MM.1S (cell line): Measurements from ENCODE around the gene ARCN1.

Experiments
- DNase-seq: peaks from one replicate; pipeline ENCODE4 v3.0.0-alpha.2; 2015
- H2AFZ ChIP-seq: fragments of 300-600 bp; sonication (generic); 2 replicates; pipeline ENCODE4 v1.6.0; 2016; ENCODE audit warnings: antibody characterized with exemption, low read length
- H3F3A ChIP-seq: fragments of 300-600 bp; sonication (generic); 2 replicates; pipeline ENCODE4 v1.6.1; 2016; ENCODE audit warnings: mild to moderate bottlenecking, antibody characterized with exemption, low read length, moderate library complexity, mixed read lengths; ENCODE audit not compliant: insufficient read depth
- H3K27ac ChIP-seq: fragments of 300-600 bp; sonication (generic); 2 replicates; pipeline ENCODE4 v1.5.1; 2016; ENCODE audit warnings: mild to moderate bottlenecking, low read length
- H3K27me3 ChIP-seq: fragments of 300-600 bp; sonication (generic); replicated peaks from 2 replicates; pipeline ENCODE4 v1.6.0; 2016; ENCODE audit warnings: low read length; ENCODE audit not compliant: insufficient read depth
- H3K36me3 ChIP-seq: fragments of 300-600 bp; sonication (generic); replicated peaks from 2 replicates; pipeline ENCODE4 v1.6.1; 2016; ENCODE audit warnings: mild to moderate bottlenecking, low read length, mixed read lengths; ENCODE audit not compliant: insufficient read depth
- H3K4me1 ChIP-seq: fragments of 300-600 bp; sonication (generic); 2 replicates; pipeline ENCODE4 v1.6.1; 2016; ENCODE audit warnings: low read length, mixed read lengths
- H3K4me2 ChIP-seq: fragments of 300-600 bp; sonication (generic); 2 replicates; pipeline ENCODE4 v1.6.0; 2016; ENCODE audit warnings: low read depth, low read length
- H3K4me3 ChIP-seq: fragments of 300-600 bp; sonication (generic); 2 replicates; pipeline ENCODE4 v1.5.1; 2016; ENCODE audit warnings: low read length, mixed read lengths
- H3K79me2 ChIP-seq: fragments of 300-600 bp; sonication (generic); 2 replicates; pipeline ENCODE4 v1.6.1; 2016; ENCODE audit warnings: mixed run types, low read length, mixed read lengths
- H3K9ac ChIP-seq: fragments of 300-600 bp; sonication (generic); 2 replicates; pipeline ENCODE4 v1.6.1; 2016; ENCODE audit warnings: low read length, mixed read lengths
- H3K9me2 ChIP-seq: fragments of 300-600 bp; sonication (generic); replicated peaks from 2 replicates; pipeline ENCODE4 v1.6.1; 2016; ENCODE audit warnings: mild to moderate bottlenecking, low read length, mixed read lengths; ENCODE audit not compliant: insufficient read depth
- H3K9me3 ChIP-seq: fragments of 300-600 bp; sonication (generic); replicated peaks from 2 replicates; pipeline ENCODE4 v1.6.1; 2016; ENCODE audit warnings: mild to moderate bottlenecking, low read length, mixed read lengths; ENCODE audit not compliant: insufficient read depth
- H4K20me1 ChIP-seq: fragments of 300-600 bp; sonication (generic); 2 replicates; pipeline ENCODE4 v1.6.1; 2016; ENCODE audit warnings: mild to moderate bottlenecking, low read length, moderate library complexity, mixed read lengths; ENCODE audit not compliant: insufficient read depth
- CTCF ChIP-seq: fragments of 300-600 bp; sonication (generic); IDR thresholded peaks from 2 replicates; pipeline ENCODE4 v1.5.1; 2016; ENCODE audit warnings: antibody characterized with exemption, low read length, mixed read lengths
- EZH2 ChIP-seq: fragments of 300-600 bp; sonication (generic); optimal IDR thresholded peaks from 2 replicates; pipeline ENCODE3; 2017; ENCODE audit warnings: low read depth, mild to moderate bottlenecking, antibody characterized with exemption, low read length, mixed read lengths
- EZH2phosphoT487 ChIP-seq: fragments of 300-600 bp; sonication (generic); IDR thresholded peaks from 2 replicates; pipeline ENCODE4 v1.6.1; 2018; ENCODE audit warnings: antibody characterized with exemption, low read length

Gene ARCN1

GRCh38 chr11:118629761-118630661 lies 57.8 kb downstream of the ARCN1 start:
- no peaks in the 10 kb centered on the region for H3K9me2 ChIP-seq

GRCh38 chr11:118631142-118631909 lies 59.1 kb downstream of the ARCN1 start:
- Histone ChIP-seq H4K20me1 (no peaks in the 10 kb centered on the region), H3K9me3 (no peaks in the 10 kb centered on the region), H3K4me1 (no peaks in the 10 kb centered on the region), H3K9ac (no peak overlapping the region), H3K9me2 (no peaks in the 10 kb centered on the region), H3K36me3 (no peaks in the 10 kb centered on the region), H3K79me2 (no peaks in the 10 kb centered on the region), H2AFZ (no peak overlapping the region), H3K27ac (no peak overlapping the region), H3K4me2 (no peak overlapping the region), H3K27me3 (peaks cover 42% of the 10 kb centered on the region), H3F3A (no peaks in the 10 kb centered on the region), H3K4me3 (no peak overlapping the region)
- no peak for DNase-seq
- TF ChIP-seq CTCF (no peak), EZH2phosphoT487 (no peak), EZH2 (no peak)

More at GRCh38 chr11:118629761-118630661, 57.8 kb downstream of the ARCN1 start:
- TF ChIP-seq EZH2 (no peak), CTCF (no peak), EZH2phosphoT487 (no peak)
- no peaks in the 10 kb centered on the region for H4K20me1 ChIP-seq
- no peaks in the 10 kb centered on the region for H3K9me3 ChIP-seq
- no peaks in the 10 kb centered on the region for H3K4me1 ChIP-seq
- H3K9ac ChIP-seq, result no peak overlapping the region
- H3K4me2 ChIP-seq, result no peak overlapping the region
- no peak overlapping the region for H3K4me3 ChIP-seq
- peaks cover 41% of the 10 kb centered on the region for H3K27me3 ChIP-seq
- H2AFZ ChIP-seq, result no peak overlapping the region
- no peak for DNase-seq
- H3K36me3 ChIP-seq, result no peaks in the 10 kb centered on the region
- H3F3A ChIP-seq, result no peaks in the 10 kb centered on the region
- no peaks in the 10 kb centered on the region for H3K79me2 ChIP-seq
- H3K27ac ChIP-seq, result no peak overlapping the region

- Histone ChIP-seq H4K20me1 (no peaks in the 10 kb centered on the region), H3K9me2 (no peaks in the 10 kb centered on the region), H2AFZ (no peak overlapping the region), H3K36me3 (no peaks in the 10 kb centered on the region), H3K27ac (no peak overlapping the region), H3K27me3 (peaks cover 33% of the 10 kb centered on the region), H3K4me2 (no peak overlapping the region), H3F3A (no peaks in the 10 kb centered on the region), H3K79me2 (no peaks in the 10 kb centered on the region), H3K4me3 (no peak overlapping the region), H3K9ac (no peak overlapping the region), H3K4me1 (no peaks in the 10 kb centered on the region), H3K9me3 (no peaks in the 10 kb centered on the region)
- no peak for TF ChIP-seq EZH2phosphoT487
- TF ChIP-seq CTCF, result no peak
- no peak for TF ChIP-seq EZH2
- DNase-seq, result no peak
Measured at GRCh38 chr11:118632577-118633318, 60.5 kb downstream of the ARCN1 start.
